Esophagus muscularis mucosa (tissue), 3 donors: ENCODE results near the gene CNNM3.

Experiments
- CTCF ChIP-seq, 3 experiments: fragments of 200-600 bp in 2 of 3; fragments of 450-650 bp in 1 of 3; sonication (generic) in 2 of 3; IDR thresholded peaks; one replicate each; pipeline ENCODE4 v1.5.1; 2017 to 2019; ENCODE audit warnings: antibody characterized with exemption in 3 of 3, mild to moderate bottlenecking in 2 of 3, moderate library complexity in 1 of 3
- POLR2AphosphoS5 ChIP-seq, 2 donors: sonication (generic); formaldehyde crosslinking; IDR thresholded peaks; one replicate each; pipeline ENCODE4 v1.6.1; 2017; ENCODE audit warnings: antibody characterized with exemption in 2 of 2

GRCh38 chr2:96824079-96824870 is 8.2 kb downstream of the CNNM3 start:
- TF ChIP-seq POLR2AphosphoS5 (IDR thresholded peaks at IDR 0.05) (no peak), CTCF (IDR thresholded peaks at IDR 0.05) (no peak)
